Endothelial cell of umbilical vein (primary cell): ENCODE data around the gene CRKL. TPM values are rescaled to one million over a fixed set of nuclear protein-coding genes. Genes with fewer than 3 reads are reported as not detected.

Experiments used
- BruUV-seq: library from RNA; stranded (reverse); fragments of 400-500 nt; replicated peaks from 2 replicates; lab custom pipeline; 2021; lab: Mats Ljungman, UMichigan
- CTCF ChIA-PET: fragments of 300-600, 350-600 bp; sonication (Branson Sonifier 250); formaldehyde crosslinking; loops from one replicate; lab custom pipeline; 2021; ENCODE audit warnings: antibody characterized with exemption, inconsistent platforms; lab: Charles Lee
- POLR2A ChIA-PET: fragments of 300-600, 350-600 bp; sonication (Branson Sonifier 250); formaldehyde crosslinking; loops from one replicate; lab custom pipeline; 2021; ENCODE audit warnings: antibody characterized with exemption, inconsistent platforms; lab: Charles Lee
- DNase-seq: peaks from one replicate; pipeline ENCODE4 v3.0.0-alpha.2; 2011; ENCODE audit warnings: low read depth, low spot score
- FAIRE-seq: peaks from 2 replicates; lab custom pipeline; 2011; peaks lifted over from hg19 to GRCh38; lab: Jason Lieb, UNC
- H2AFZ ChIP-seq: 2 replicates; pipeline ENCODE4 v1.6.0; 2012; ENCODE audit warnings: low read depth, low read length, control low read depth, inconsistent platforms
- H3K27ac ChIP-seq: 2 replicates; pipeline ENCODE4 v1.5.1; 2011; ENCODE audit warnings: low read depth, mild to moderate bottlenecking, control low read depth, low read length, moderate library complexity; ENCODE audit not compliant: insufficient read depth
- H3K27me3 ChIP-seq, 2 experiments: 2 replicates each; pipeline versions ENCODE4 v1.6.0 to v1.6.1; 2011; ENCODE audit warnings: low read length in 2 of 2, mixed read lengths in 1 of 2; ENCODE audit not compliant: control insufficient read depth in 2 of 2, insufficient read depth in 2 of 2
- H3K36me3 ChIP-seq, 2 experiments: 2 replicates in 1 of 2; 3 replicates in 1 of 2; pipeline ENCODE4 v1.5.1; 2011; ENCODE audit warnings: low read length in 2 of 2, mild to moderate bottlenecking in 1 of 2, moderate library complexity in 1 of 2; ENCODE audit not compliant: control insufficient read depth in 2 of 2, insufficient read depth in 2 of 2; ENCODE audit errors: extremely low read depth in 1 of 2
- H3K4me1 ChIP-seq: 3 replicates; pipeline ENCODE4 v1.5.1; 2011; ENCODE audit warnings: mild to moderate bottlenecking, low read length; ENCODE audit not compliant: control insufficient read depth, insufficient read depth; ENCODE audit errors: extremely low read depth
- H3K4me2 ChIP-seq: 2 replicates; pipeline ENCODE4 v1.6.1; 2011; ENCODE audit warnings: low read length, control low read depth, mixed read lengths; ENCODE audit not compliant: insufficient read depth
- H3K4me3 ChIP-seq, 3 experiments: fragments of 200-600 bp in 1 of 3; sonication (generic), shearing (Covaris generic) in 1 of 3; replicated peaks in 1 of 3; 2 replicates each; pipeline ENCODE4 v1.5.1; 2011 to 2016; ENCODE audit warnings: control low read depth in 3 of 3, low read length in 3 of 3, mild to moderate bottlenecking in 2 of 3, inconsistent platforms in 1 of 3, low read depth in 1 of 3, moderate library complexity in 1 of 3; ENCODE audit not compliant: insufficient read depth in 1 of 3
- H3K79me2 ChIP-seq: 2 replicates; pipeline ENCODE4 v1.6.0; 2012; ENCODE audit warnings: low read length, inconsistent platforms; ENCODE audit not compliant: control insufficient read depth, insufficient read depth
- H3K9ac ChIP-seq: replicated peaks from 2 replicates; pipeline ENCODE3; 2011; ENCODE audit warnings: low read length, control low read depth; ENCODE audit not compliant: insufficient read depth; ENCODE audit errors: extremely low read depth
- H3K9me1 ChIP-seq: replicated peaks from 3 replicates; pipeline ENCODE4 v1.6.0; 2011; ENCODE audit warnings: mild to moderate bottlenecking, low read length; ENCODE audit not compliant: control insufficient read depth, insufficient read depth; ENCODE audit errors: extremely low read depth
- H3K9me3 ChIP-seq: replicated peaks from 2 replicates; pipeline ENCODE4 v1.5.1; 2012; ENCODE audit warnings: low read length, inconsistent platforms; ENCODE audit not compliant: control insufficient read depth, insufficient read depth
- H4K20me1 ChIP-seq: replicated peaks from 2 replicates; pipeline ENCODE3; 2011; ENCODE audit warnings: mild to moderate bottlenecking, low read length; ENCODE audit not compliant: control insufficient read depth, insufficient read depth; ENCODE audit errors: extremely low read depth
- EZH2 ChIP-seq: IDR thresholded peaks from 2 replicates; pipeline ENCODE4 v1.6.1; 2012; ENCODE audit warnings: borderline replicate concordance, low read depth, mild to moderate bottlenecking, moderate library complexity, low read length, inconsistent platforms; ENCODE audit not compliant: severe bottlenecking
- FOS ChIP-seq: IDR thresholded peaks from 2 replicates; pipeline ENCODE4 v1.6.1; 2011; ENCODE audit warnings: mild to moderate bottlenecking, low read length, moderate library complexity, borderline replicate concordance; ENCODE audit not compliant: insufficient read depth
- GATA2 ChIP-seq: IDR thresholded peaks from 2 replicates; pipeline ENCODE4 v1.7.0; 2011; ENCODE audit warnings: low read depth, mild to moderate bottlenecking, moderate library complexity, mixed read lengths, low read length; ENCODE audit not compliant: insufficient read length, insufficient read depth
- JUN ChIP-seq: IDR thresholded peaks from 2 replicates; pipeline ENCODE4 v1.6.1; 2011; ENCODE audit warnings: borderline replicate concordance, low read depth; ENCODE audit not compliant: insufficient read length, insufficient read depth
- MAX ChIP-seq: IDR thresholded peaks from 2 replicates; pipeline ENCODE4 v1.6.1; 2011; ENCODE audit not compliant: insufficient read depth, insufficient read length
- MYC ChIP-seq: IDR thresholded peaks from one replicate; pipeline ENCODE4 v1.6.1; 2011; ENCODE audit warnings: mild to moderate bottlenecking, low read depth, low read length
- POLR2A ChIP-seq: IDR thresholded peaks from 2 replicates; pipeline ENCODE4 v1.6.1; 2012; ENCODE audit warnings: low read depth, mild to moderate bottlenecking, control low read depth, low read length
- POLR2AphosphoS5 ChIP-seq: IDR thresholded peaks from 2 replicates; pipeline ENCODE4 v1.6.1; 2012; ENCODE audit warnings: low read depth, mild to moderate bottlenecking, control low read depth, low read length, moderate library complexity; ENCODE audit not compliant: insufficient read depth
- dilution Hi-C: fragments of 300-500 bp; cut with MboI; formaldehyde crosslinking; loops from one replicate; pipeline ENCODE4 v1.15.0; 2019; ENCODE audit warnings: low sequenced_read_pairs; ENCODE audit not compliant: extremely low pct_ligation_motif_present
- intact Hi-C: fragments of 100-400 bp; cut with micrococcal nuclease; formaldehyde crosslinking; loops from one replicate; pipeline ENCODE4 v1.10.0; 2022
- polyA plus RNA-seq, 4 experiments: library from polyadenylated mRNA; depleted of rRNA in 3 of 4; stranded (reverse) in 3 of 4; unstranded in 1 of 4; fragments of >200 nt; gene quantifications; 2 replicates each; pipeline versions ENCODE4 v1.2.1 to v1.2.3, GENCODE V29; 2011 to 2012; ENCODE audit warnings: missing spikeins in 1 of 4
- total RNA-seq: library from RNA; stranded (reverse); gene quantifications from 2 replicates; pipeline ENCODE4 v1.2.3, GENCODE V29; 2021
- TF ChIP-seq, protein P1 (sequence below), 2 donors: IDR thresholded peaks; 1 replicate in 1 of 2; 2 replicates in 1 of 2; pipeline ENCODE4 v1.5.1; 2011; ENCODE audit warnings: low read length in 2 of 2, mild to moderate bottlenecking in 2 of 2, moderate library complexity in 2 of 2, control low read depth in 1 of 2, inconsistent platforms in 1 of 2, low read depth in 1 of 2; ENCODE audit not compliant: insufficient read depth in 1 of 2; ENCODE audit errors: extremely low read depth in 1 of 2

CRKL gene
- total and polyA plus RNA-seq, 2 donors (not counting 3 experiments of a cell fraction or from before 2014, with no cell fraction given): 18.0 to 50.6 TPM

GRCh38 chr22:20987375-20987774 is 70.2 kb downstream of the CRKL start:
- H3K9me3 ChIP-seq: no peaks in the 10 kb centered on the region
- no peak for DNase-seq
- H3K27ac ChIP-seq: no peak overlapping the region
- H3K4me1 ChIP-seq: peaks cover 5% of the 10 kb centered on the region
- FAIRE-seq: no peak
- H3K36me3 ChIP-seq: peaks cover 3 to 29% of the 10 kb centered on the region in 2 experiments
- H2AFZ ChIP-seq: no peak overlapping the region
- H3K4me2 ChIP-seq: no peak overlapping the region
- H3K79me2 ChIP-seq: peaks cover 16% of the 10 kb centered on the region
- dilution Hi-C loops (no loop called here), intact Hi-C loops (no loop called here)
- no peaks in the 10 kb centered on the region for H4K20me1 ChIP-seq
- CTCF ChIA-PET: no interaction called here
- TF ChIP-seq GATA2 (no peak), MAX (no peak), POLR2AphosphoS5 (no peak)
- no peaks in the 10 kb centered on the region for H3K27me3 ChIP-seq
- no peak overlapping the region for H3K4me3 ChIP-seq
- H3K9ac ChIP-seq: no peak overlapping the region
- H3K9me1 ChIP-seq: no peaks in the 10 kb centered on the region
- no TSS peak for BruUV-seq
- POLR2A ChIA-PET: no interaction called here

- no peak overlapping the region for H3K9ac ChIP-seq
- no peaks in the 10 kb centered on the region for H3K27me3 ChIP-seq
- no peaks in the 10 kb centered on the region for H4K20me1 ChIP-seq
- DNase-seq: no peak
- BruUV-seq: no TSS peak
- ChIA-PET POLR2A (no interaction called here), CTCF (no interaction called here)
- no peaks in the 10 kb centered on the region for H3K9me3 ChIP-seq
- dilution Hi-C loops (no loop called here), intact Hi-C loops (no loop called here)
- H3K27ac ChIP-seq: no peak overlapping the region
- H3K79me2 ChIP-seq: peaks cover 2% of the 10 kb centered on the region
- no peak overlapping the region for H2AFZ ChIP-seq
- peaks cover 3 to 37% of the 10 kb centered on the region in 2 experiments for H3K36me3 ChIP-seq
- H3K4me1 ChIP-seq: no peaks in the 10 kb centered on the region
- no peak overlapping the region for H3K4me2 ChIP-seq
- TF ChIP-seq MAX: no peak
- TF ChIP-seq POLR2AphosphoS5: no peak
- no peak for TF ChIP-seq EZH2
- TF ChIP-seq MYC: no peak
- TF ChIP-seq POLR2A: no peak
- TF ChIP-seq, protein P1, sequence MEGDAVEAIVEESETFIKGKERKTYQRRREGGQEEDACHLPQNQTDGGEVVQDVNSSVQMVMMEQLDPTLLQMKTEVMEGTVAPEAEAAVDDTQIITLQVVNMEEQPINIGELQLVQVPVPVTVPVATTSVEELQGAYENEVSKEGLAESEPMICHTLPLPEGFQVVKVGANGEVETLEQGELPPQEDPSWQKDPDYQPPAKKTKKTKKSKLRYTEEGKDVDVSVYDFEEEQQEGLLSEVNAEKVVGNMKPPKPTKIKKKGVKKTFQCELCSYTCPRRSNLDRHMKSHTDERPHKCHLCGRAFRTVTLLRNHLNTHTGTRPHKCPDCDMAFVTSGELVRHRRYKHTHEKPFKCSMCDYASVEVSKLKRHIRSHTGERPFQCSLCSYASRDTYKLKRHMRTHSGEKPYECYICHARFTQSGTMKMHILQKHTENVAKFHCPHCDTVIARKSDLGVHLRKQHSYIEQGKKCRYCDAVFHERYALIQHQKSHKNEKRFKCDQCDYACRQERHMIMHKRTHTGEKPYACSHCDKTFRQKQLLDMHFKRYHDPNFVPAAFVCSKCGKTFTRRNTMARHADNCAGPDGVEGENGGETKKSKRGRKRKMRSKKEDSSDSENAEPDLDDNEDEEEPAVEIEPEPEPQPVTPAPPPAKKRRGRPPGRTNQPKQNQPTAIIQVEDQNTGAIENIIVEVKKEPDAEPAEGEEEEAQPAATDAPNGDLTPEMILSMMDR (IDR thresholded peaks at IDR 0.05; ENCODE audit: extremely low read depth in 1 of 2, insufficient read depth in 1 of 2, low read depth in 1 of 2, low read length in 2 of 2): no peak
- TF ChIP-seq FOS: no peak
- no peak for TF ChIP-seq GATA2
- TF ChIP-seq JUN: no peak
- H3K4me3 ChIP-seq: no peak overlapping the region
- H3K9me1 ChIP-seq: no peaks in the 10 kb centered on the region
- no peak for FAIRE-seq
Observed at GRCh38 chr22:20988573-20989322, 71.5 kb downstream of the CRKL start.
